A673 (cell line): ENCODE results near the gene GIMAP2.
A peak's percentile ranks its signal among the peaks of the same experiment; 100 is the strongest.

Experiments
- CTCF ChIP-seq: fragments of 300-800, 200-600 bp; sonication (generic); conservative IDR thresholded peaks from 2 replicates; pipeline ENCODE4 v1.5.1; 2017; ENCODE audit warnings: low read depth, mild to moderate bottlenecking, antibody characterized with exemption, low read length, moderate library complexity, mixed read lengths
- EZH2 ChIP-seq: fragments of 200-600 bp; sonication (generic); IDR thresholded peaks from 2 replicates; pipeline ENCODE4 v1.6.1; 2017; ENCODE audit warnings: borderline replicate concordance, low read depth, mild to moderate bottlenecking, mixed read lengths, antibody characterized with exemption, low read length; ENCODE audit not compliant: poor library complexity, severe bottlenecking

DNA sequence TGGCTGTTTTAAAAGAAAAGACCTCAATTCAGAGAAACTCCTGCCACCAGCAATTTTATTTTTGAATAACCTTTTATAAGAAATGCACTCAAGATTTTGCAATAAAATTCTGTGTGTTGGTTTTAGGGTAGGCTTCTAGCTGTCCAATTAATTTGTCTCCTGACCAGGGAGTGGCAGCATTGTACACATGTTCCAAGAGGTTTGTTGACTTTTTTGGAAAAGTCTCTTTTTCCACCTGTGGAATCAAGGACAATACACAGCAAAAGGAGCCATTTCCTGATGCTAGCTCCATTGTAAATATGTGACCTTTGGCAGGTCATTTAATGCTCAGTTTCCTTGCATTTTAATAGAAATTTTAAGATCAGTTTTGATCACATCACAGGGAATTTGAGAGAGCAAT, 53.5 kb downstream of the GIMAP2 start:
- TF ChIP-seq CTCF = peak; percentile 35; the same call in 1 of the 2 replicates
- no peak for TF ChIP-seq EZH2
